Fibroblast of skin of right quadriceps (primary cell): Measurements from ENCODE around the gene HEATR5A.
"Not testable (repeated sequence)": the region's sequence is repeated elsewhere in the genome, so short reads cannot be mapped to it uniquely, and the experiment has no call there.

Experiments used
- DNase-seq: peaks from one replicate; pipeline ENCODE4 v3.0.0-alpha.2; 2013

The HEATR5A gene

GRCh38 chr14:31320922-31321766, 99.2 kb downstream of the HEATR5A start:
- no peak for DNase-seq

DNA sequence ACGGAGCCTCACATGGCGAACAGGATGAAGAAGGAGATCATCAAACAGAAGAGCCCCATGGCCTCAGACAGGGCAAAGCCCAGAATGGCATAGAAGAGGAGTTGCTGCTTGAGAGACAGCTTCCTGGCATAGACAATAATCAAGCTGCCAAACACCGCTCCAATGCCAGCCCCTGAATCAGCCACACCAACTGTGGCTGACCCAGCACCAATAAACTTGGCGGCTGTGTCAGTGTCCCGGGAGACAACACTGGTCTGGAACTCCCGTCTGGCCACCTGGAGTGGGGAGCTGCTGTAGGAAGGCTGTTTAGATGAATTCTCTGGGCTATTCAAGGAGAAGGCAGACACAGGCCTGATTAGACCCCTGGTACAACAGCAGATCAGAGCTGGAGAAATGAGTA, 100.1 kb downstream of the HEATR5A start:
- DNase-seq: no peak

DNA sequence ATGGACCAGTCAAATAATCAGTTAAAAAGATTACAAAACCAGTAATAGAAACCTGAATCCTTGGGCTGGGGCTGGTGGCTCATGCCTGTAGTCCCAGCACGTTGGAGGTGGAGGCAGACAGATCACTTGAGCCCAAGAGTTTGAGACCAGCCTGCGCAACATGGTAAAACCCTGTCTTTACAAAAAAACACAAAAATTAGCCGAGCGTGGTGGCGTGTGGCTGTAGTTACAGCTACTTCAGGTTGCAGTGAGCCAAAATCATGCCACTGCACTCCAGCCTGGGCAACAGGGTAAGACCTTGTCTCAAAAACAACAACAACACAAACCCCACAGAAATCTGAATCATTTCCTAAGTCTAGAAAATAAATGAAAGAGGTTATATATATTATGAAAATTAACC, 100.6 kb downstream of the HEATR5A start:
- DNase-seq: no peak

- no peak for DNase-seq
Observed at GRCh38 chr14:31312934-31313333, 107.4 kb downstream of the HEATR5A start.

DNA sequence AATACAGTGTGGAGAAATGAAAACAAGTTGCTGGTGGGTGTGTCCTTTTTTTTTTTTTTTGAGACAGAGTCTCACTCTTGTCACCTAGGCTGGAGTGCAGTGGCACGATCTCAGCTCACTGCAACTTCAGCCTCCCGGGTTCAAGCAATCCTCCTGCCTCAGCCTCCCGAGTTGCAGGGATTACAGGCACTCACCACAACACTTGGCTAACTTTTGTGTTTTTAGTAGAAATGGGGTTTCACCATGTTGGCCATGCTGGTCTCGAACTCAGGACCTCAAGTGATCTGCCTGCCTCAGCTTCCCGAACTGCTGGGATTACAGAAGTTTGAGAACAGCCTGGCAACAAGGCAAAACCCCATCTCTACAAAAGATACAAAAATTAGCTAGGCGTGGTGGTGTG, 108.0 kb downstream of the HEATR5A start:
- not testable (repeated sequence) for DNase-seq

GRCh38 chr14:31307618-31308017, 112.7 kb downstream of the HEATR5A start:
- DNase-seq: no peak

DNA sequence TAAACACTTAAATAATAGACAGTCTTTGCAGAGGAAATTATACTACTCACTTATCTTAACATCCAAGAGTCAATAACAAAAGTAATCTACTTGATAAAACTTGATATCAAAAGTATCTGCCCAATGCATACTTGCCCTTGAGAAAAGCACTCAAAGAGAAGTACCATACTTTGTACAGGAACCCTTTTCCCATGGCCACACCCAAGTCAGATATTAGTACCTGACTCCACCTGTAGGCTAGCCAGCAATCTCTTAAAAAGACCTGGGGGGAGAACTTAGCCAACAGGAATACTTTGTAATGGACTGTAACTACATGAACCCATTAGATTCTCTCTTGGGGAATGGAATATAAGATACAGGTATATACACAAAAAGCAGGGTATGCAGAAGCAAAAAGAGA, 113.2 kb downstream of the HEATR5A start:
- no peak for DNase-seq

- DNase-seq: no peak
Observed at GRCh38 chr14:31303654-31304053, 116.7 kb downstream of the HEATR5A start.

DNA sequence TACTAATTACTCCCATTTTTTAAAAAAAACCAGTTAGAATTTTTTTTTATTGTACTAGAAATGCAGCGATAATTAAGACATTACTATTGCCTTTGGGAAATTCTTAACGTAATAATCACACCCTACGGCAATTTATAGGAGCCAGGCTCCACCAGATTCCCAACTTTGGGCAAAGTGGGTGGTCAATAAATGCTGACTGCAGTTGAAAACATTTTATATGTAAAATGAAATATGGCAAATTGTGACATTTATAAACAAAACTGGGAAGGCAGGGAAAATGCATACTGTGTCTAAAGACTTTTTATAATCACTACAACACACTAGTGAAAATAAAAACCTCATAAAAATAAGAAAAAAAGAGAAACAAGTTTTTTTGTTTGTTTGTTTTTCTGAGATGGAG, 119.5 kb downstream of the HEATR5A start:
- no peak for DNase-seq

GRCh38 chr14:31300296-31300695, 120.1 kb downstream of the HEATR5A start:
- no peak for DNase-seq

DNA sequence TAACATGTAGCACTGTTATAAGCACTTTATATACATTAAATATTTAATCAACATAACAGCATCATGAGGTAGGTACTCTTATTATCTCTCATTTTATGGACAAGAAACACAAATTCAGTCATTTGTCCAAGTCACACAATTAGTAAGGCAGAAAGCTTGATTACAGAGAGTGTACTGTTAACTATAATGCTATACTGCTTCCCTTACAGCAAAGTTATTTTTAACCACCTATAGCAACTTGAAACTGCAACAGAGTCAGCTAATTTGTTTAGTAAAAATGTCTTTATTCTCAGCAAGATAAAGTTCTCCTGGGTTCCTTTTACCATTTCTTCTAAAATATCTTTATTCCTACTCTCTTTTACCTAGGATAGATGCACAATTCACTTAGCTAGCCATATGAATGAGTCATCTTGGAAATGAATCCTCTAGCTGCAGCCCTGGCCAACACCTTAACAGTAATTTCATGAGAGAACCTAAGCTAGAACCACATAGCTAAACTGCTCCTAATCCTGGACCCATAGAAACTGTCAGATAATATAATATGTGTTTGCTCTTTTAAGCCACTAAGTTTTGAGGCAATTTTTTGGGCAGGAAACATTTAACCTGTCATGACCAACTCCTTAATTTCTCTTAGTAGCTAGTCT, 122.5 kb downstream of the HEATR5A start:
- DNase-seq: no peak

DNA sequence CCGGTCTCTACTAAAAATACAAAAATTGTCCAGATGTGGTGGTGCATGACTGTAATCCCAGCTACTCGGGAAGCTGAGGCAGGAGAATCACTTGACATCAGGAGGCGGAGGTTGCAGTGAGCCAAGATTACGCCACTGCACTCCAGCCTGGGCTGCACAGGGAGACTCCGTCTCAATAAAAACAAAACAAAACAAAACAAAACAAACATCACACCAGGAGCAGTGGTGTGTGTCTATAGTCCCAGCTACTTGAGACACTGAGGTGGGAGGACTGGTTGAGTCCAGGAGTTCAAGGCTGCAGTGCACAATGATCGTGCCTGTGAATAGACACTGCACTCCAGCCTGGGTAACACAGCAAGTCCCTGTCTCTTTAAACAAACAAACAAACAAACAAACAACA, 123.2 kb downstream of the HEATR5A start:
- DNase-seq: no peak

DNA sequence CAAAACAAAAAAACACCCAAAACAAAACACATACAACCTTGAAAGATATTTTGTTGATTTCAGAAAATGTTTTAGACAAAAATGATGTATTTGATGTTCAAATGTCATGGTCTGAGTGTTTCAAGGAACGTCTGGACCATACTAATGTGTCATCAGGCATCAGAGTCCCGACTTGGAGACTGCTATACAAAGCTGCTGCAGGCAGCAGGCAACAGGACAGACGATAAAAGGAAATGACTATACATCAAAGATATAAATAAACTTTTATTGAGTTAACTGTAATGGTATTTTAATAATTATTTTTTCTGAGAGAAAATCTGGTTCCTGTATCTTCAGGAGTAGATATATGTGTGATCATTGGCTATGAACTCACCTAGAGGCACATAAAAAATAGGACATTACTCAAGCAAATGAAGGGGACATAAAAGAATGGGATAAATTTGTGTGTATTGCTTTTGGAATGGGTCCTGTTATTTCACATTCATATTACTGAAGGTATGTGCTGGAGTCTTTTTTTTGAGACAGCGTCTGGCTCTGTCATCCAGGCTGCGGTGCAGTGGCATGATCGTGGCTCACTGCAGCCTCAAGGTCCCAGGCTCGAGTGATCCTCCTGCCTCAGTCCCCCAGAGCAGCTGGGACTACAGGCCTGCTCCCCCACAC, 125.5 kb downstream of the HEATR5A start:
- DNase-seq: peak; percentile 14

DNA sequence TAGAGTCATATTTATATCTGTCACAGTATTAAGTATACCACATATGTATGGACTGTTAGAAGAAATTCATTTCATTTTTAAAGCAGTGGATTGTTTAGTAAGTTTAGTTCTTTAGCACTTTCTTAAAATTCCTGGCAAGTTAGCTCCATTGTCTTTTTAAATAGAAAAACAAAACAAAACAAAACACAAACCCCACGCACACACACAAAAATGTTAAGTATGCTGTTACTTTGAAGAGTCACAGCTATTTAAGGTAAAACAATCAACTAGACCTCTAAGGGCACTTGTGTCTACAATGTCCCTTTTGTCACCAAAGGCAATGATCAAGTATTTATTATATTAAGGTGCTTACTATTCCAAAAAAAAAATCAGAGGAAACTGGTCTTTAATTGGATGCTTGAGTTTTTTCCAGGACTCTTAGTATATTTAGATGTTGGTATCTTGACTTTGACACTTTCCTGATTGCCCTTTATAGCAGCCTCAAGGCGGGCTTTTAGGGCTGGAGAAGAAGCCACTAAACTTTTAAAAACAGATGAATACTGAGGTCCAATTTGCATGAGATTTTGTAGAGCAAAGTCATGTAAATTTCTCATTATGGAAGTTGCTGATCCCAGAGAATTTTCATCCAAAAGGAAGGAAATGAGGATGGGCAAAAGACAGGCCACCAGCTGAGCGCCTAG, 127.3 kb downstream of the HEATR5A start:
- no peak for DNase-seq

GRCh38 chr14:31291210-31291609, 129.1 kb downstream of the HEATR5A start:
- DNase-seq: no peak

DNA sequence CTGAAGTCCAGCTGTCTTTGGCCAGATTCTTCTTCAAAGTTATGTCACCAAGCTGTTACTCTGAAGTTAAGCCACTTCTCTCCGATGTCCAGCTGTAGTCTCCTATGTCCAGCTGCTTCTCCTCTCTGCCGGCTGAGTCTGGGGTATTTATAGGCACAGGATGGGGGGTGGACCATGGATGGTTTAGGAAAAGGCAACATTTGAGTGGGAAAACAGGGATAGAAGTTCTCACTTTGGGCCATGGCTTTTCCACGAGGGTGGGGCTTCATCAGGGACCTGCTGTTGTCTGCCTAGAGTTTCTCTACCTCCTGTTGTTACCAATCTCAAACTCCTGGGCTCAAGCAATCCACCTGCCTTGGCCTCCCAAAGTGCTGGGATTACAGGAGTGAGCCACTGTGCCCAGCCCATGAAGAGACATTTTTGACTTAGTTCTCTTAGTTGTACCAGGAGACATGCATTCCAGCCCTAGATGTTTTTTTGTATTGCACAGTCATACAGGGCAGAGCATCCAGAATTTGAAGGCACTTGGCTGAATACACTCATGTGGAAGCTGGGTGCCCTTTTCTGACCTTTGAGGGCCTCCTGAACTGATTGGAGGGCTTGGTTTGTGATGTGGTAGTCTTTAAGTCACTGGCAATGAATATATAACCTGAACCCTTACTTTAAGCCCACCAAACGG, 132.9 kb downstream of the HEATR5A start:
- no peak for DNase-seq

DNA sequence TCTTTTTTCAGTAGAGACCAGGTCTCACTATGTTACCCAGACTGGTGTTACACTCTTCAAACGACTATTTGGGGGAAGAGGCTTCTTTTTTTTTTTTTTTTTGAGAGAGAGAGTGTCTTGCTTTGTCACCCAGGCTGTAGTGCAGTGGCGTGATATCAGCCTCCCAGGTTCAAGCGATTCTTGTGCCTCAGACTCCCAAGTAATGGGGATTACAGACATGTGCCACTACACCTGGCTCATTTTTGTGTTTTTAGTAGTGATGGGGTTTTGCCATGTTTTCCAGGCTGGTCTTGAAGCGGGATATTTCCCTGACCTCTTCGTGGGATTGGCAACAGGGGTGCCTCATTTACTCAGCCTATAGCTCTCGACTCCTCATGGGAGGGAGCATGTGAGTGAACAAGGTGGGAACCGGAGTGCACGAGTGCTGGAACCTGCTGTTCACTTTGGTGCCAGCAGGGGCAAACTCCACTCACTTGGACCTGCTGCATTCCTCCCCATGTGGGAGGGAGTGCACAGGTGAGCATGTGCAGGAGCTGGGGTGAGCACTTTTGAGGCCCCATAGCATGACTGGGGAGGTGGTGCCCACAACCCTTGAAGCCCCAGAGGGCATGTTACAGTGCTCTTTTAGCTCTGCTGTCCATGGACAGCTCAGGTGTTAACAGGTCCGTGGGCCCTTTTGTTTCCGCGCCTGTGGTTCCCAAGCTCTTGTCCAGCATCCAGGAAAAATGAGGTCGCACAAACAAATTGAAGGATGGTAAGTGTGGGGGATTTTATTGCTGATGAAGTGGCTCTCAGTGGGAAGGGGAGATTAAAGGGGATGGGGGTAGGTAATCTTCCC, 133.7 kb downstream of the HEATR5A start:
- DNase-seq: no peak

DNA sequence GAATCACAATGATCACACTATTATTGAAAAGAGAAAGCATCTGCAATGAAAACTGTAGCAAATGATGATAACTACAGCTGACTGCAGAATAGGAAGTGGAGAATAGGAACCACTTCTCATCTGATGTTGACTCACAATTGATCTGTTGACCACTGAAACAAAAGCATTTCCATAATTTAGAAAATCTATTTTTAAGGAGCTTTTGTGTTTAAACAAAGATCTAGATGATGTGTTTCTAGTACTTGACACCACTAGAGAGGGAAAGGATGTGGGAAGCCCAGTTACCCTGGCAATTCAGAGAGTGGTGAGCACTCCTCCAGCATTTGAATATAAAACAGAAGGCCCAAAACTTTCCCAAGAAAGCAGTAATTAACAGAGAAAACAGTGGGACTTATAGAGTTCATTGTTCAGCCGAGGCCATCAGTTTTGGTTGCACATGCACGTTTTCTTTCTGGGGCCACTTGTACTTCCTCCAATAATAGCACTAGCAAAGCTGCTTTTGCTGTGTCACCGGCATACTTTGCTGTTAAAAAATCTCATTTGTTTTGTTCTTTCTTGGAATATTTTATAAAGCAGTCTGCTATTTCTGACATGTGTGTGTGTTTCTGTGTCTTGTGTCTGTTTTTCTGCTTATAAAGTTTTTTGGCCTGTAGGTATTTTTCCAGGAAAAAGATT, 136.6 kb downstream of the HEATR5A start:
- DNase-seq: no peak

- DNase-seq: no peak
Observed at GRCh38 chr14:31283153-31283552, 137.2 kb downstream of the HEATR5A start.

DNA sequence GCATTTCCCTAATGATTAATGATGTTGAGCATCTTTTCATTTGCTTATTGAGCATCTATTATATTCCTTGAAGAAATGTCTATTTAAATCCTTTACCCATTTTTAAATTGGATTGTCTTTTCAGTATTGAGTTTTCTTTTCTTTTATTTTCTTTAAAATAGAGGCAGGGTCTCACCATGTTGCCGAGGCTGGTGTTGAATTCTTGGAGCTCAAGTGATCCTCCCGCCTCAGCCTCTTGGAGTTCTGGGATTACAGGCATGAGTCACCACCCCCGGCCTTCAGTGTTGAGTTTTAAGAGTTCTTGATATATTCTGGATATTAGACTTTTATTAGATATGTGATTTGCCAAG, 139.5 kb downstream of the HEATR5A start:
- no peak for DNase-seq

GRCh38 chr14:31280132-31280870, 140.0 kb downstream of the HEATR5A start:
- DNase-seq: no peak
